Right lobe of liver (tissue), 6 donors: Measurements from ENCODE around the gene PTPRN2. TPM values are rescaled to one million over a fixed set of nuclear protein-coding genes. Genes with fewer than 3 reads are reported as not detected.
"Not testable (repeated sequence)": the region's sequence is repeated elsewhere in the genome, so short reads cannot be mapped to it uniquely, and the experiment has no call there.

ENCODE experiments used
- ATAC-seq, 4 donors: fragments of 200-7000 bp; cut with Tn5 transposase; one replicate each; pipeline ENCODE4 v1.9.1; 2020; ENCODE audit warnings: mild to moderate bottlenecking in 4 of 4, moderate library complexity in 4 of 4
- DNase-seq, 3 donors: peaks; one replicate each; pipeline ENCODE4 v3.0.0-alpha.2; 2020
- H3K27ac ChIP-seq, 3 donors: fragments of 200-600 bp; one replicate each; pipeline ENCODE4 v1.8.0; 2022
- H3K27me3 ChIP-seq, 2 donors: fragments of 200-600 bp; one replicate each; pipeline ENCODE4 v1.8.0; 2022
- H3K36me3 ChIP-seq, 4 donors: fragments of 200-600 bp; sonication (generic) in 1 of 4; one replicate each; pipeline versions ENCODE4 v1.5.1 to v1.8.0; 2017 to 2022; ENCODE audit warnings: control low read depth in 1 of 4
- H3K4me1 ChIP-seq, 4 donors: fragments of 200-600 bp; sonication (generic) in 1 of 4; one replicate each; pipeline versions ENCODE4 v1.5.1 to v1.8.0; 2017 to 2022; ENCODE audit warnings: control low read depth in 1 of 4
- H3K4me3 ChIP-seq, 3 donors: fragments of 200-600 bp; one replicate each; pipeline ENCODE4 v1.8.0; 2022
- H3K9me3 ChIP-seq, 4 donors: fragments of 200-600 bp; sonication (generic) in 1 of 4; one replicate each; pipeline versions ENCODE4 v1.5.1 to v1.8.0; 2017 to 2022; ENCODE audit warnings: control low read depth in 1 of 4
- POLR2A ChIP-seq: fragments of 450-650 bp; IDR thresholded peaks from one replicate; pipeline ENCODE4 v1.6.1; 2017; ENCODE audit warnings: antibody characterized with exemption, mild to moderate bottlenecking
- WGBS: methylation state at CpG from one replicate; pipeline ENCODE4 v1.1.6; 2018; ENCODE audit warnings: low coverage, low lambda C conversion rate; ENCODE audit not compliant: insufficient coverage; ENCODE audit errors: missing lambda C conversion rate; 5-methylcytosine and 5-hydroxymethylcytosine counted together
- intact Hi-C, 2 donors: fragments of 100-400 bp; cut with DNase I; formaldehyde crosslinking; loops; one replicate each; pipeline versions ENCODE4 v1.11.2 to v1.14.1; 2022
- total RNA-seq, 6 experiments: library from RNA; depleted of rRNA in 2 of 6; stranded (reverse); fragments of >200 nt in 2 of 6; fragmentation: NEBNext Ultra II Directional in 3 of 6; extraction: Animal tissue kit (Norgen Biotek cat#: 25700) in 3 of 6; gene quantifications; one replicate each; pipeline versions ENCODE4 v1.1.0 to v1.2.4, GENCODE V29; 2016 to 2023
- TF ChIP-seq, protein P1 (sequence below), 4 donors: fragments of 200-600 bp in 3 of 4; fragments of 450-650 bp in 1 of 4; IDR thresholded peaks; one replicate each; pipeline versions ENCODE4 v1.5.1 to v1.8.0; 2016 to 2022; ENCODE audit warnings: antibody characterized with exemption in 4 of 4, mild to moderate bottlenecking in 2 of 4
- donor health status: DM: no; HTN: yes; CAD: no.
- donor health status: DM: no; HTN: no; CAD: no.
- donor health status: DM: no; HTN: no; CAD: no.
- donor health status: DM: no; HTN: yes; CAD: no.
- donor health status: DM: no; HTN: yes; CAD: no.

The PTPRN2 gene
- total RNA-seq, 6 experiments from 2014 or later, result 0.15 to 0.87 (median 0.67) TPM

DNA sequence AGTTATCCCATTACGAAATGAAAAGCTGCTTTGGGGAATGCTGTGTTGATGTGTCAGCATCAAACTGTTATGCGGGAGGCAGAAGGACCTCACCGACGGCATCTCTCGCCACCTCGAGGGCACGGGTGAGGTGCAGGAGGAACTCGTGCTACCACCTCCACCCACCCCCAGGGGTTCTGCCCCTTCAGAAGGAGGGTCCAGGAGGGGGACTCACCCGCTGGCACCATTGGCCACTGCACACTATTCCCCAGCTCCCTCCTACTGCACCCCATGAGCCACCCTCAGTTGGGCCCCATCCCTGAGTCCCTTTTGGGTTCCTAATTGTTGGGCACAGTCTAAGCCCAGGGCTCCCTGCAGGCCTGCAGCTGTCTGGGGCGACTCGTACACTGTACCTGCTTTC is 236.6 kb downstream of the PTPRN2 start:
- H3K36me3 ChIP-seq, result no peaks in the 10 kb centered on the region
- intact Hi-C loops, result no loop called here
- WGBS, result 51% methylated on average over 6 of the region's 11 CpGs
- H3K4me3 ChIP-seq, result no peak overlapping the region
- H3K9me3 ChIP-seq, result no peaks in the 10 kb centered on the region
- H3K27ac ChIP-seq, result no peak overlapping the region
- DNase-seq (no peak), ATAC-seq (peak in 1 of 4 donors; percentile 33)
- H3K27me3 ChIP-seq, result no peaks in the 10 kb centered on the region
- no peaks in the 10 kb centered on the region for H3K4me1 ChIP-seq
- TF ChIP-seq, protein P1, sequence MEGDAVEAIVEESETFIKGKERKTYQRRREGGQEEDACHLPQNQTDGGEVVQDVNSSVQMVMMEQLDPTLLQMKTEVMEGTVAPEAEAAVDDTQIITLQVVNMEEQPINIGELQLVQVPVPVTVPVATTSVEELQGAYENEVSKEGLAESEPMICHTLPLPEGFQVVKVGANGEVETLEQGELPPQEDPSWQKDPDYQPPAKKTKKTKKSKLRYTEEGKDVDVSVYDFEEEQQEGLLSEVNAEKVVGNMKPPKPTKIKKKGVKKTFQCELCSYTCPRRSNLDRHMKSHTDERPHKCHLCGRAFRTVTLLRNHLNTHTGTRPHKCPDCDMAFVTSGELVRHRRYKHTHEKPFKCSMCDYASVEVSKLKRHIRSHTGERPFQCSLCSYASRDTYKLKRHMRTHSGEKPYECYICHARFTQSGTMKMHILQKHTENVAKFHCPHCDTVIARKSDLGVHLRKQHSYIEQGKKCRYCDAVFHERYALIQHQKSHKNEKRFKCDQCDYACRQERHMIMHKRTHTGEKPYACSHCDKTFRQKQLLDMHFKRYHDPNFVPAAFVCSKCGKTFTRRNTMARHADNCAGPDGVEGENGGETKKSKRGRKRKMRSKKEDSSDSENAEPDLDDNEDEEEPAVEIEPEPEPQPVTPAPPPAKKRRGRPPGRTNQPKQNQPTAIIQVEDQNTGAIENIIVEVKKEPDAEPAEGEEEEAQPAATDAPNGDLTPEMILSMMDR (IDR thresholded peaks at IDR 0.05), result no peak
- no peak for TF ChIP-seq POLR2A

DNA sequence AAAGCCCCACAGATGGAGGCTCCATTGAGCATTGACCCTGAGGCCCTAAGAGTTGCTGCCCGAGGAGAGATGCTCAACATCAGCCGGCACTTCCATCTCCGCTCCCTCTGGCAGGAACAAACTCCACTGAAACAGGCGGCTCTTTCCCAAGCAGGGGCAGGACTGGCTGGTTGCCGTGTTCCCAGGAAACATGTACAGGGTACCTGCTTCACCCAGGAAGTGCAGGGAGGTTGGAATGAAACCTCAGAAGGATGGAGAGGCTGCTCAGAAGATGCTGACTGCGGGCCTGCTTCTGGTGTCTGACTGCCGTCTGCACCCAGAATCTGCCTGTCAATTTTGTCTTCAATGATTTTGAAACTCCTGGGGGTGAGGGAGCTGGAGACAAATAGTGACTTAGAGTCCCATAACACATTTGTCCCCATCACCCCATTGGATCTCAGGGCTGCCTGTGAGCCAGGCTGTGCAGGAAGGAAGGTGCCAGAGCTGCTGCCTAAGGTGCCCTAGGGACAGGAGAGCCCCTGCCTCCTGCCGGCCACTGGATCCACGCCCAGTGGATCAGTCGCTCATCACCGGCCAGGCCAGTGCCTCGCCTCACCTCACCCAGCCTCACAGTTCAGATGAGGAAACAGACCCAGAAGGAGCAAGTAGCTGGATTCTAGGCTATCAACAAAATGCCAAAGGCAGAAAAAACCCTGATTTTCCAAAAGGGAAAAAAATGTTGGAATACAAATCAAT is 237.3 kb downstream of the PTPRN2 start:
- H3K27ac ChIP-seq, result no peak overlapping the region
- no peaks in the 10 kb centered on the region for H3K27me3 ChIP-seq
- intact Hi-C loops, result no loop called here
- 65% methylated on average over 6 of the region's 12 CpGs for WGBS
- DNase-seq, result no peak
- TF ChIP-seq, protein P1 (IDR thresholded peaks at IDR 0.05), result no peak
- no peak for TF ChIP-seq POLR2A
- H3K4me1 ChIP-seq, result no peaks in the 10 kb centered on the region
- no peak overlapping the region for H3K4me3 ChIP-seq
- H3K36me3 ChIP-seq, result no peaks in the 10 kb centered on the region
- no peak for ATAC-seq
- H3K9me3 ChIP-seq, result no peaks in the 10 kb centered on the region

DNA sequence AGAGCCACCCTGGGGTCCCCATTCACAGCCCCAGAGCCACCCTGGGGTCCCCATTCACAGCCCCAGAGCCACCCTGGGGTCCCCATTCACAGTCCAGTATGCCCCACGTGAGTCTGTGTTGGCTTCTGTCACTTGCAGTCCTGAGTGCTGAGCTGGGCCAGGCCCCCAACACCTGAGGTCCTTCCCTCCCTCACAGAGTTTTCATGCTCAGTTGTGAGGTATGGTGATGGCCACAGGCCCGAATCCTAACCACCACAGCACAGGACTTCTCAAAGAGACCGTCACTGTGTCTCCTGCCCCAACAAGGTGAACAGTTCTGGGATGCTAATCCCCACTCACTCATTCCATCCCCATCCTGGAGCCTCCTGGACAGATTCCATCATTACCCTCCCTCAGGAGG is 239.2 kb downstream of the PTPRN2 start:
- no peak for TF ChIP-seq POLR2A
- TF ChIP-seq, protein P1 (IDR thresholded peaks at IDR 0.05), result no peak
- Histone ChIP-seq H3K36me3 (no peaks in the 10 kb centered on the region), H3K27ac (no peak overlapping the region), H3K4me3 (no peak overlapping the region), H3K9me3 (no peaks in the 10 kb centered on the region), H3K4me1 (no peaks in the 10 kb centered on the region), H3K27me3 (no peaks in the 10 kb centered on the region)
- DNase-seq (no peak), ATAC-seq (no peak)
- intact Hi-C loops, result no loop called here
- 48% methylated on average over 2 of the region's 3 CpGs for WGBS

DNA sequence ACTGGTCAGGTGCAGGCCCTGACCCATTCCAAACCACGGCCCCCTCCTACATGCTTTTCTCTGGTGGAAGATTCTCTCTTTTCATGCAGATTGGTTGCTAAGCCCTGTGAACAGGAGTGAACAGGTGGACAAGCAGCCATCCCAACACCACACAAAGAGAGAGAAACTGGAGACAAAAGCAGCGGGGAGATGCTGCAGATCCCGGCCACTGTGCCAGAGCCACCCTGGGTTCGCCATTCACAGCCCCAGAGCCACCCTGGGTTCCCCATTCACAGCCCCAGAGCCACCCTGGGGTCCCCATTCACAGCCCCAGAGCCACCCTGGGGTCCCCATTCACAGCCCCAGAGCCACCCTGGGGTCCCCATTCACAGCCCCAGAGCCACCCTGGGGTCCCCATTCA is 239.6 kb downstream of the PTPRN2 start:
- H3K9me3 ChIP-seq, H3K4me1 ChIP-seq, H3K27ac ChIP-seq, H3K36me3 ChIP-seq, ATAC-seq, DNase-seq, H3K27me3 ChIP-seq, intact Hi-C loops, H3K4me3 ChIP-seq: not testable (repeated sequence)
- WGBS, result 76% methylated on average over 4 of the region's 4 CpGs

DNA sequence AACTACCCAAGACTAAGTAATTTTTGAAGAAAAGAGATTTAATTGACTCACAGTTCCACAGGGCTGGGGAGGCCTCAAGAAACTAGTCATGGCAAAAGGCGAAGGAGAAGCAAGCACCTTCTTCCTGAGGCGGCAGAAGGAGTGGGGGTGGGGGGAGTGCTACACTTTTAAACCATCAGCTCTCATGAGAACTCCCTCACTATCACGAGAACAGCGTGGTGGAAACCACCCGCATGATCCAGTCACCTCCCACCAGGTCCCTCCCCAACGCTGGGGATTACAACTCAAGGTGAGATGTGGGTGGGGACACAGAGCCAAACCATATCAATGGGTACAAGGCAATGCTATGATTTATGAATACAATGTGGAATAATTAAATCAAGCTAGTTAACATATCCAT is 241.9 kb downstream of the PTPRN2 start:
- H3K4me1 ChIP-seq, result no peaks in the 10 kb centered on the region
- ATAC-seq (no peak), DNase-seq (no peak)
- no peaks in the 10 kb centered on the region for H3K36me3 ChIP-seq
- H3K4me3 ChIP-seq, result no peak overlapping the region
- no peaks in the 10 kb centered on the region for H3K27me3 ChIP-seq
- no peaks in the 10 kb centered on the region for H3K9me3 ChIP-seq
- TF ChIP-seq, protein P1 (IDR thresholded peaks at IDR 0.05), result no peak
- TF ChIP-seq POLR2A, result no peak
- intact Hi-C loops, result no loop called here
- WGBS, result 34% methylated on average over 4 of the region's 6 CpGs
- H3K27ac ChIP-seq, result no peak overlapping the region
